T-helper 2 cell treated with Interferon-gamma antibody and Interleukin-4, amounts not matched to agents 5 μg/mL and 100 μg/mL, for 36 hours (primary cell): ENCODE measurements around the gene OR13J1.

ENCODE experiments used
- DNase-seq: peaks from one replicate; pipeline ENCODE4 v3.0.0; 2021; ENCODE audit warnings: low spot score
- H3K27ac Mint-ChIP-seq: one replicate; pipeline ENCODE4 v1.8.0; 2021; ENCODE audit warnings: mild to moderate bottlenecking, mixed read lengths
- H3K27me3 Mint-ChIP-seq: one replicate; pipeline ENCODE4 v1.8.0; 2021; ENCODE audit warnings: low read depth, mixed read lengths
- H3K36me3 Mint-ChIP-seq: one replicate; pipeline ENCODE4 v1.8.0; 2021; ENCODE audit warnings: low read depth, mixed read lengths
- H3K4me1 Mint-ChIP-seq: one replicate; pipeline ENCODE4 v1.8.0; 2021; ENCODE audit warnings: low read depth, mixed read lengths
- H3K4me3 Mint-ChIP-seq: one replicate; pipeline ENCODE4 v1.8.0; 2022; ENCODE audit warnings: mild to moderate bottlenecking, moderate library complexity, mixed read lengths
- H3K9me3 Mint-ChIP-seq: one replicate; pipeline ENCODE4 v1.8.0; 2021; ENCODE audit warnings: mixed read lengths

OR13J1 gene

GRCh38 chr9:35859310-35859989, 10.8 kb downstream of the OR13J1 start:
- Mint-ChIP-seq H3K36me3 (no peaks in the 10 kb centered on the region), H3K4me1 (peaks cover 3% of the 10 kb centered on the region), H3K4me3 (no peak overlapping the region), H3K27me3 (peaks cover 13% of the 10 kb centered on the region), H3K9me3 (no peaks in the 10 kb centered on the region), H3K27ac (no peak overlapping the region)
- peak; percentile 5 for DNase-seq

DNA sequence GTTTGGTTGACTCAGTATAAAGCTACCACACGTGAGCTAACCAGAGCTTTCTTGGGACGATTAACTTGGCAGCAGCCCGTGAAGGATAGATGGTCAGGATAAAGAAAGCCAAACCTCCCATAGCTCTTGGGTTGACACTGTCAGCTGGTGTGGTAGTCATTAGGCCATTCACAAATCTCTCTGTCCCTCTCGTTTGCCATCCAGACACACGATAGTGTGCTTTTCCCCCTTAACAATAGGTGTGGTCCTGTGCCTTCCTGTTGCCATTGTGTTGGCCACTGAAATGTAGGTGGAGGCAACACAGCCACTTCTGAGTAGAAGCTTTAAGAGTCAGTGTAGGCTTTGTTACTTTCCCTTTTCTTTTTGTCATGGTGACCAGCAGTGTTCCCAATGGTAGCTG, 11.7 kb downstream of the OR13J1 start:
- Mint-ChIP-seq H3K9me3 (no peaks in the 10 kb centered on the region), H3K27me3 (peaks cover 13% of the 10 kb centered on the region), H3K36me3 (no peaks in the 10 kb centered on the region), H3K4me3 (no peak overlapping the region), H3K4me1 (peaks cover 3% of the 10 kb centered on the region), H3K27ac (no peak overlapping the region)
- DNase-seq, result no peak

- H3K4me3 Mint-ChIP-seq, result no peak overlapping the region
- H3K4me1 Mint-ChIP-seq, result peaks cover 3% of the 10 kb centered on the region
- peaks cover 14% of the 10 kb centered on the region for H3K27me3 Mint-ChIP-seq
- no peak overlapping the region for H3K27ac Mint-ChIP-seq
- DNase-seq, result no peak
- no peaks in the 10 kb centered on the region for H3K9me3 Mint-ChIP-seq
- H3K36me3 Mint-ChIP-seq, result no peaks in the 10 kb centered on the region
Observed at GRCh38 chr9:35856882-35857281, 13.3 kb downstream of the OR13J1 start.

DNA sequence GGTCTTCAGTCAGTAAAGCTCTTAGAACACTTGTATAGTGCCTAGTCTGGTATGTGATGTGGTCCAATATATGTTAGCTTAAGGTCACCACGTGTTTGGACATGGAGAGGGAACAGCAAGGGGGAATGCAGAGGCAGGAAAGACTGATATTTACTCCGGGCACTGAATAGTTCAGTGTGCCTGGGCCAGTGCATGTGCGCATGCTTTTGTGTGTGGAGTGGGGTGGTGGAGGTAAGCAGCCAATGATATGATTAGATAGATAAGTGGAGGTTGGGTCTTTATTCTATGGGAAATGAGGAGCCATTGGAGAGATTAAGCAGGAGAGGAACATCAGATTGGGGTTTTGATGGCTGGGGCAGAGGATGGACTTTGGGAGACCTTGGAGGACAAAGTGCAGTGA, 14.0 kb downstream of the OR13J1 start:
- no peak for DNase-seq
- Mint-ChIP-seq H3K27me3 (peaks cover 10% of the 10 kb centered on the region), H3K36me3 (no peaks in the 10 kb centered on the region), H3K4me3 (no peak overlapping the region), H3K9me3 (no peaks in the 10 kb centered on the region), H3K27ac (no peak overlapping the region), H3K4me1 (peaks cover 3% of the 10 kb centered on the region)

GRCh38 chr9:35854091-35854762, 16.0 kb downstream of the OR13J1 start:
- no peaks in the 10 kb centered on the region for H3K9me3 Mint-ChIP-seq

DNA sequence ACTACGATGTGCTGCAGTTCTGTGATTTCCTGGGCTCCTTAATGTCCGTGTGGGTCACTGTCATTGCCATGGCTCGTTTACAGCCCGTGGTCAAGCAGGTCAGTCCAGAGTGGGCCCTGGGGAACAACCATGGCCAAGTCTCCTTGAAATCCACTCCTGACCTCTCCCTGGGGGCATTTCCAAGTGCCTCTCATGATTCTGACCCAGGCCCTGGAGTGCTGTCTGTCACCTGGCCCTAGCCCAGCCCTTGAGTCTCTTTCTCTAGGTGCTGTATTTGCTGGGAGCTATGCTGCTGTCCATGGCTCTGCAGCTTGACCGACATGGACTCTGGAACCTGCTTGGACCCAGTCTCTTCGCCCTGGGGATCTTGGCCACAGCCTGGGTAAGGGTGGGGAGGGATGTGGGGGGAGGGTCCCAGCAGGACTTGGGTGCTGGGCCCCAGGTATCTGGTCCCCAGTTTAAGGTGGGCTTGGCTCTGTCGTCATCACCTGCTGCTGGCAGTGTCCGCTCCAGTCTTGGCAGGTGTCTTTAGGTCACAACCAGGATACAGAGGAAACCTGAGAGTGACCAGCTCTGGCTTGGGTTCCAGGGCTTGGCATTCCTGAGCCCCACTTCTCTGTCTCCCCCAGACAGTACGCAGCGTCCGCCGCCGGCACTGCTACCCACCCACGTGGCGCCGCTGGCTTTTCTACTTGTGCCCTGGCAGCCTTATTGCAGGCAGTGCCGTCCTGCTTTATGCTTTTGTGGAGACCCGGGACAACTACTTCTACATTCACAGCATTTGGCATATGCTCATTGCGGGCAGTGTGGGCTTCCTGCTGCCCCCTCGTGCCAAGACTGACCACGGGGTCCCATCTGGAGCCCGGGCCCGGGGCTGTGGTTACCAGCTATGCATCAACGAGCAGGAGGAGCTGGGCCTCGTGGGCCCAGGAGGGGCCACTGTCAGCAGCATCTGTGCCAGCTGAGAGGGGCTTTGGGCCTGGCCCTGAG, 17.0 kb downstream of the OR13J1 start:
- H3K4me1 Mint-ChIP-seq, result no peaks in the 10 kb centered on the region

More at GRCh38 chr9:35854091-35854762, 16.0 kb downstream of the OR13J1 start:
- H3K27ac Mint-ChIP-seq, result no peak overlapping the region
- no peaks in the 10 kb centered on the region for H3K36me3 Mint-ChIP-seq
- H3K27me3 Mint-ChIP-seq, result peaks cover 6% of the 10 kb centered on the region
- no peak overlapping the region for H3K4me3 Mint-ChIP-seq
- H3K4me1 Mint-ChIP-seq, result peaks cover 3% of the 10 kb centered on the region
- DNase-seq, result no peak

DNA sequence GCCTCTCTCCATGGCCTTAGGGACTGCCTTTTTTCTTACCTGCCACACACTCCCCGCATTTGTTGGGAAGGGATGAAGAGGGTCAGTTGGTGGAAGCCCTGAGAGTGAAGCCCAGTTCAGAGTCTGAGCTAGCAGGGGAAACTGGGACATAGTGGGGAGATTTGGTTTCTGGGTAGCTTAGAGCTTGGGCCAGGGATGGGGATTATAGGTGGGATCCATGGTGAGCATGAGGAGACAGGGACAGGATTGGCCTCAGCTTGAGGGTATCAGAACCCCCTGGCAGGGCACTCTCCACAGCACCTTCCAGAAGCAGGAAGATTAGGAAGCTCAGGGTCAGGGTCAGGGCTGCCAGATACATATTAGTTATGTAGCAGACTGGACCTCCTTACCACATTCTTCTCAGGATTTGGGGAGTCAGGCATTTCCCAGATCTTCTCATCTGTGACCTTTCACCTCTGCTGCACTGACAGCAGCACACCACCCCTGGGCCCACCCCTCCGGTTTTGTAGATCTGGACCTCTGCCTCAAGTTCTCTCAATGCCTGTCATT, 17.9 kb downstream of the OR13J1 start:
- DNase-seq, result no peak
- H3K36me3 Mint-ChIP-seq, result no peaks in the 10 kb centered on the region
- H3K27me3 Mint-ChIP-seq, result peaks cover 4% of the 10 kb centered on the region
- H3K4me1 Mint-ChIP-seq, result no peaks in the 10 kb centered on the region
- no peaks in the 10 kb centered on the region for H3K9me3 Mint-ChIP-seq
- H3K4me3 Mint-ChIP-seq, result no peak overlapping the region
- H3K27ac Mint-ChIP-seq, result no peak overlapping the region

More for the DNA sequence above, 17.0 kb downstream of the OR13J1 start:
- no peaks in the 10 kb centered on the region for H3K36me3 Mint-ChIP-seq
- no peak overlapping the region for H3K4me3 Mint-ChIP-seq
- H3K27ac Mint-ChIP-seq, result no peak overlapping the region
- DNase-seq, result no peak
- peaks cover 6% of the 10 kb centered on the region for H3K27me3 Mint-ChIP-seq
- H3K9me3 Mint-ChIP-seq, result no peaks in the 10 kb centered on the region

- Mint-ChIP-seq H3K4me3 (no peak overlapping the region), H3K27me3 (peaks cover 3% of the 10 kb centered on the region), H3K27ac (no peak overlapping the region)
Observed at GRCh38 chr9:35847792-35848572, 22.2 kb downstream of the OR13J1 start.

GRCh38 chr9:35845824-35846771, 24.1 kb downstream of the OR13J1 start:
- H3K36me3 Mint-ChIP-seq, result no peaks in the 10 kb centered on the region
- no peaks in the 10 kb centered on the region for H3K27me3 Mint-ChIP-seq
- no peak overlapping the region for H3K27ac Mint-ChIP-seq
- no peak overlapping the region for H3K4me3 Mint-ChIP-seq
- no peaks in the 10 kb centered on the region for H3K9me3 Mint-ChIP-seq
- DNase-seq, result no peak
- peaks cover 14% of the 10 kb centered on the region for H3K4me1 Mint-ChIP-seq

More at GRCh38 chr9:35847792-35848572, 22.2 kb downstream of the OR13J1 start:
- Mint-ChIP-seq H3K4me1 (peaks cover 12% of the 10 kb centered on the region), H3K36me3 (no peaks in the 10 kb centered on the region), H3K9me3 (no peaks in the 10 kb centered on the region)
- DNase-seq, result peak; percentile 64

DNA sequence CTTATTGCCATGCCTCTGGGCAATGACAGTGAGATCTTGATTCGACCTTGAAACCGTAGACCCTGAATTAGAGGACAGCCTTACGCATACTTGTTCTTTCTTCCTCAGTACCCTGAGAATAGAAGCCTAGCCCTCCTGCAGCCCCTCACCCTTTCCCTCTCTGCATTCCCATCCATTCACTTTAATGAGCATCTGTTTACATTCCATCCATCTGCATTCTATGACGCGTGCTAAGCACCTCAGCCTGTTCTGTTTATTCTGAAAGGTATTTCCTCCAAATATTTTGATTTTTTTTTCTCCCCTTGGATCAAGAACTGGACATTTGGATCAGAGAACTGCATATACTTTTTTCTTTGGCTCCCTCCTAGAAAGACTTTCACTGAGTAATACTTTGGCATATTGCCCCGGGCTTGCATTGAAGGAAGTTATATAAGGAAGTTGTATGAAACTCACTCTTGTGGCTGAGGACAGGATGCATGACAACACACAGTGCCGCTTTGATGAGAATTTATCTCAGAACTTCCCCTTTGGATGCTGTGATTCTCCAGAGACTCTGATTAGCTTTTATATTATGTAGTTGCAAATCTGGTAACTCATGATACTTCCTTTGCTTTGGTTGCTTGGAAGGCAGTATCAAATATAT, 25.5 kb downstream of the OR13J1 start:
- no peak for DNase-seq
- Mint-ChIP-seq H3K4me1 (peaks cover 14% of the 10 kb centered on the region), H3K36me3 (no peaks in the 10 kb centered on the region), H3K27me3 (no peaks in the 10 kb centered on the region), H3K4me3 (no peak overlapping the region), H3K9me3 (no peaks in the 10 kb centered on the region), H3K27ac (no peak overlapping the region)

GRCh38 chr9:35842795-35843194, 27.4 kb downstream of the OR13J1 start:
- Mint-ChIP-seq H3K4me3 (no peak overlapping the region), H3K9me3 (no peaks in the 10 kb centered on the region), H3K4me1 (peaks cover 14% of the 10 kb centered on the region), H3K27ac (no peak overlapping the region), H3K27me3 (no peaks in the 10 kb centered on the region), H3K36me3 (no peaks in the 10 kb centered on the region)
- DNase-seq, result no peak
